Osteocyte (in vitro differentiated cells): ENCODE data around the gene CETN1. TPM values are rescaled to one million over a fixed set of nuclear protein-coding genes. Genes with fewer than 3 reads are reported as not detected.

ENCODE experiments used
- DNase-seq: peaks from one replicate; pipeline ENCODE4 v3.0.0; 2021; ENCODE audit warnings: mixed read lengths; ENCODE audit not compliant: unreplicated experiment; ENCODE audit errors: extremely low spot score
- H3K27ac Mint-ChIP-seq: one replicate; pipeline ENCODE4 v1.8.0; 2021; ENCODE audit warnings: mild to moderate bottlenecking, mixed read lengths; ENCODE audit not compliant: unreplicated experiment
- H3K27me3 Mint-ChIP-seq: one replicate; pipeline ENCODE4 v1.8.0; 2021; ENCODE audit warnings: mixed read lengths; ENCODE audit not compliant: unreplicated experiment
- H3K36me3 Mint-ChIP-seq: one replicate; pipeline ENCODE4 v1.8.0; 2021; ENCODE audit warnings: mixed read lengths; ENCODE audit not compliant: unreplicated experiment
- H3K4me1 Mint-ChIP-seq: one replicate; pipeline ENCODE4 v1.8.0; 2021; ENCODE audit warnings: mixed read lengths; ENCODE audit not compliant: unreplicated experiment
- H3K4me3 Mint-ChIP-seq: one replicate; pipeline ENCODE4 v1.8.0; 2021; ENCODE audit warnings: mild to moderate bottlenecking, moderate library complexity, mixed read lengths; ENCODE audit not compliant: unreplicated experiment
- H3K9me3 Mint-ChIP-seq: one replicate; pipeline ENCODE4 v1.8.0; 2021; ENCODE audit warnings: mixed read lengths; ENCODE audit not compliant: unreplicated experiment
- CTCF ChIP-seq: fragments of 200-600 bp; sonication (generic); IDR thresholded peaks from 2 replicates; pipeline ENCODE4 v1.5.0; 2021; ENCODE audit warnings: antibody characterized with exemption, mild to moderate bottlenecking, moderate library complexity
- total RNA-seq: library from RNA; stranded (reverse); gene quantifications from 2 replicates; pipeline ENCODE4 v1.2.1, GENCODE V29; 2021

The CETN1 gene
- total RNA-seq, 1 donor from 2014 or later: not detected

- Mint-ChIP-seq H3K27ac (no peak overlapping the region), H3K4me1 (no peaks in the 10 kb centered on the region), H3K36me3 (no peaks in the 10 kb centered on the region), H3K4me3 (no peak overlapping the region), H3K27me3 (peaks cover 10% of the 10 kb centered on the region), H3K9me3 (no peaks in the 10 kb centered on the region)
- no peak for DNase-seq
- TF ChIP-seq CTCF: no peak
These were observed 5.1 kb upstream of the CETN1 start for GRCh38 chr18:574865-575645.

GRCh38 chr18:576924-577323 is 3.3 kb upstream of the CETN1 start:
- H3K36me3 Mint-ChIP-seq: no peaks in the 10 kb centered on the region
- H3K27ac Mint-ChIP-seq: no peak overlapping the region
- DNase-seq: no peak
- TF ChIP-seq CTCF: no peak
- H3K9me3 Mint-ChIP-seq: no peaks in the 10 kb centered on the region
- no peaks in the 10 kb centered on the region for H3K4me1 Mint-ChIP-seq
- peaks cover 10% of the 10 kb centered on the region for H3K27me3 Mint-ChIP-seq
- H3K4me3 Mint-ChIP-seq: no peak overlapping the region

GRCh38 chr18:577643-578375 is 2.4 kb upstream of the CETN1 start:
- H3K36me3 Mint-ChIP-seq: no peaks in the 10 kb centered on the region
- H3K4me1 Mint-ChIP-seq: no peaks in the 10 kb centered on the region
- TF ChIP-seq CTCF: no peak
- H3K4me3 Mint-ChIP-seq: no peak overlapping the region
- no peak overlapping the region for H3K27ac Mint-ChIP-seq
- DNase-seq: no peak
- H3K9me3 Mint-ChIP-seq: peaks cover 1% of the 10 kb centered on the region
- H3K27me3 Mint-ChIP-seq: peaks cover 14% of the 10 kb centered on the region

- Mint-ChIP-seq H3K36me3 (no peaks in the 10 kb centered on the region), H3K27ac (no peak overlapping the region), H3K27me3 (peaks cover 14% of the 10 kb centered on the region), H3K4me1 (no peaks in the 10 kb centered on the region), H3K4me3 (no peak overlapping the region), H3K9me3 (peaks cover 4% of the 10 kb centered on the region)
- no peak for DNase-seq
- TF ChIP-seq CTCF: no peak
These were observed 942 bp upstream of the CETN1 start for GRCh38 chr18:579238-579637.

GRCh38 chr18:581096-581495 is 916 bp downstream of the CETN1 start:
- peaks cover 7% of the 10 kb centered on the region for H3K27me3 Mint-ChIP-seq
- H3K4me1 Mint-ChIP-seq: no peaks in the 10 kb centered on the region
- H3K9me3 Mint-ChIP-seq: peaks cover 4% of the 10 kb centered on the region
- no peak overlapping the region for H3K4me3 Mint-ChIP-seq
- no peak for DNase-seq
- TF ChIP-seq CTCF: no peak
- no peaks in the 10 kb centered on the region for H3K36me3 Mint-ChIP-seq
- H3K27ac Mint-ChIP-seq: no peak overlapping the region
